ENCODE measurements around the gene EPS8L3. TPM values are rescaled to one million over a fixed set of nuclear protein-coding genes. Genes with fewer than 3 reads are reported as not detected.

The EPS8L3 gene
- total RNA-seq, 4 donors from 2014 or later: 0.19 TPM; not detected in 3

DNA sequence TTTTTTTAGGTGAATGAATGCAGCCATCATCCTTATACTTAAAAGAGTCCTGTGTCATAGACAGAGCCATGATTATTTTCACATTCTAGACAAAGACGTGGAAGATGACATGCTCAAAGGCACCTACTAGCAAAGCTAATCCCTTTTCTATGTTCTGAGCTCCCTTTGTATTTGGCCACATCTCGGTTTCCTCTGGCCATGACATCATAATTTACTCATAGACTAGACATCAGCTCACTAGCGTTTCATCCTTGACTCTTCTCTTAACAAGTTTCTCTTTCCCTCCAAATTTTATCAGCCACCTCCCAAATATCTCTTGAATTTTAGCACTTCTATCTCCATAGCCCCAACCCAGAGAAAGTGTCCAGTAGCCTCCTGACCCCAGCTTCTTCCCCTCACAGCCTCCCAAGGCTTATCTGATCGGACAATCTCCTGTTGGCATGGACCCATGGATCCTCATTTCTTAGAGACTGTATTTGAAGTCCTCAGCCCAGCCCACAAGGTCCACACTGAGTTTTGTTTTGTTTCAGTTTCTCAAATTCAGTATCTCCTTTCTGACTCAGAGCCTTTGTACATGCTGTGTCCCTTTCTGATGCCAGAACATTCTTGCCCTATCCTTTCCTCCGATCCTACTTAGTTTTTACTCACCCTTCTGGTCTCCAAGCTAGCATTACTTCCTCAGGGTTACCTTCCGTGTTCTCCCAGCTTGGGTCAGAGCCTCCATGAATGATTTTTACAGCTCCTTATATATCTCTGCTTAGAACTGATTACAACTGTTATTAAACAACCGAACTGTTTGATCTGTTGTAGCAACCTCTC lies 33.0 kb upstream of the EPS8L3 start:
- H3K4me1 ChIP-seq: peaks cover 23 to 53% (median 42%) of the 10 kb centered on the region in 3 donors
- DNase-seq: no peak
- no peaks in the 10 kb centered on the region for H3K36me3 ChIP-seq
- no peaks in the 10 kb centered on the region for H3K9me3 ChIP-seq
- intact Hi-C loops (cut with DNase I): no loop called here
- no peak for TF ChIP-seq POLR2A (IDR thresholded peaks at IDR 0.05)
- no peak overlapping the region for H3K4me3 ChIP-seq
- H3K27ac ChIP-seq: peak overlapping the region in 3 of 4 donors; percentile 8 to 61 (median 41)
- WGBS, 2 donors: 46 to 64% methylated on average over 7 of the region's 7 CpGs
- H3K27me3 ChIP-seq: no peaks in the 10 kb centered on the region

DNA sequence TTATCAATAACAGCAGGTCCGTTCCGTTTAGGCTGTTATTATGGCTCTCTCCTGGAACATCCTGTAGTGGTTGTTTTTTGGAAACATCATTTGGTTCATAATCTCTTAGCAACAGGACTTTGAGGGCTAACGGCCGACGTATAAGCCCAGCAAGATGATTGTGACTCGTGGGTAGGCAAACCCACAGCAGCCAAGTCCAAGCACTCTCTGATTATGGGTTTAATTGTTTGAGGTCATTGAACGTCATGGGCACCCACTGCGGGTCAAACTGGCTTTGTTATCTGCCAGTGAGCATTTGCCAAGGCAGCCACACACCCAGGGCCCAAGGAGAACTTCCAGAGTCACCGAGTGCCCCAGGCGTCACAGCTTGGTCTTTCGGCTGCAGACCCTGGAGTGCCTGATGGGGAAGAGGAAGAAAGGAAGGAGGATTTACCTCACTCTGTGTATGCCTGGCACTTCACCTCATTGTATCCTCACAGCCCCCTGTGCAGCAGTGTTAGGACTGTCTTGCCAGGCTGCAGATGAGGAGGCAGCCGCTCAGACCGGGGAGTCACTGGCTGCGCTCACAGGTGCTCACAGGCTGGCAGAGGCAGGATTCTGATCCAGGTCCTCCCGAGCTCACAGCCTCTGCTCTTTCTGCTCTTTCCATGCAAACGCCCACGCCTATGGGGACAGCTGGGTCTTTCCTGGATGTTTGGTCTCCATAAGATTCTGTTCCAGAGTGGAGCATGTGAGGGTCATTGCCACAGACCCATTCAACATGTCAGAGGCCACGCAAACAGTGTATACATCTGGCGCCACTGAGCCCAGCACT lies 30.8 kb upstream of the EPS8L3 start:
- intact Hi-C loops (cut with DNase I): no loop called here
- Histone ChIP-seq H3K9me3 (no peaks in the 10 kb centered on the region), H3K4me1 (peaks cover 24 to 74% (median 52%) of the 10 kb centered on the region in 3 donors), H3K36me3 (no peaks in the 10 kb centered on the region), H3K27me3 (no peaks in the 10 kb centered on the region), H3K27ac (peak overlapping the region in 2 of 4 donors; percentile 59 to 64), H3K4me3 (no peak overlapping the region)
- no peak for DNase-seq
- TF ChIP-seq POLR2A (IDR thresholded peaks at IDR 0.05): no peak
- TF ChIP-seq, protein P1, sequence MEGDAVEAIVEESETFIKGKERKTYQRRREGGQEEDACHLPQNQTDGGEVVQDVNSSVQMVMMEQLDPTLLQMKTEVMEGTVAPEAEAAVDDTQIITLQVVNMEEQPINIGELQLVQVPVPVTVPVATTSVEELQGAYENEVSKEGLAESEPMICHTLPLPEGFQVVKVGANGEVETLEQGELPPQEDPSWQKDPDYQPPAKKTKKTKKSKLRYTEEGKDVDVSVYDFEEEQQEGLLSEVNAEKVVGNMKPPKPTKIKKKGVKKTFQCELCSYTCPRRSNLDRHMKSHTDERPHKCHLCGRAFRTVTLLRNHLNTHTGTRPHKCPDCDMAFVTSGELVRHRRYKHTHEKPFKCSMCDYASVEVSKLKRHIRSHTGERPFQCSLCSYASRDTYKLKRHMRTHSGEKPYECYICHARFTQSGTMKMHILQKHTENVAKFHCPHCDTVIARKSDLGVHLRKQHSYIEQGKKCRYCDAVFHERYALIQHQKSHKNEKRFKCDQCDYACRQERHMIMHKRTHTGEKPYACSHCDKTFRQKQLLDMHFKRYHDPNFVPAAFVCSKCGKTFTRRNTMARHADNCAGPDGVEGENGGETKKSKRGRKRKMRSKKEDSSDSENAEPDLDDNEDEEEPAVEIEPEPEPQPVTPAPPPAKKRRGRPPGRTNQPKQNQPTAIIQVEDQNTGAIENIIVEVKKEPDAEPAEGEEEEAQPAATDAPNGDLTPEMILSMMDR (IDR thresholded peaks at IDR 0.05): no peak
- WGBS, 2 donors: 69 to 74% methylated on average over 19 of the region's 19 CpGs

DNA sequence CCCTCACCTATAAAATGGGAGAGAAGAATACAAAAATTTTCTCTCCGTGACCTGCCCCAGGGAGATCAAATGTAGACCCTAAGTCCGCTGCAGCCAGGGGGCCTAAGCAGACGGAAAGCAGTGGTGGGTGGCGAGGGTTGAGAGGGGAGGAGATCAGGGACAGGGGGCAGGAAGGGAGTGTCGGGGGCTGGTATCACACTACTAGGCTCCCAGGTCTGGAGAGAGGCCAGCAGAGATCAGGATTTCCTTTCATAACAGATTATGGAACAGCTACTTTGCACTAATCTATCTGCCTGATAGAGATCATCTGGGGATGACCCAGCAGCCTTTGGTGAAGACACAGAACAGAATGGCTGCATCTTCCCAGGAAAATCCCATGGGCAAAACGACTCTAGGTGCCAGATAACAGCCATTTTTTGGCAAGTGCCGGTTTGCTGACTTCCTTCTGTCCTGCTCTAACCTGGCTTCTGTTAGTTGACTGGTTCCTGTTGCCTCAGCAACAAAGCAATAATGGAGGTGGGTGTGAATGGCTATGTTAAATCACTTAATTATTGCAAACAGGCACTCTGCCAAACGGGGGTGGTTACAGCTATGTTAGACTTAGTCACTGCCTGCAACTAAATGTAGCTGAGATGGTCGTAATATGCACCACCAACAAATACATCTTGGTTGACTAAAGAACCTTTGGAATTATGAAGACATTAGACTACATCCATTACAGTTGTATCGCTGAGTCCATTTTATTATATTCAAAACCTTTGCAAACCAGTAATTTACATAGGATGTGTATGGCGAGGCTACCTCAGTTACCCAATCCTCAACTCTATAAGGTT lies 30.0 kb upstream of the EPS8L3 start:
- WGBS, 2 donors: 34 to 42% methylated on average over 10 to 11 of the region's 11 CpGs
- no peak overlapping the region for H3K4me3 ChIP-seq
- DNase-seq: no peak
- H3K27me3 ChIP-seq: no peaks in the 10 kb centered on the region
- no peaks in the 10 kb centered on the region for H3K36me3 ChIP-seq
- H3K4me1 ChIP-seq: peaks cover 24 to 78% (median 55%) of the 10 kb centered on the region in 3 donors
- peak overlapping the region; percentile 16 to 64 (median 56) for H3K27ac ChIP-seq
- TF ChIP-seq POLR2A (IDR thresholded peaks at IDR 0.05): no peak
- TF ChIP-seq, protein P1 (IDR thresholded peaks at IDR 0.05): no peak
- no peaks in the 10 kb centered on the region for H3K9me3 ChIP-seq
- intact Hi-C loops (cut with DNase I): no loop called here

DNA sequence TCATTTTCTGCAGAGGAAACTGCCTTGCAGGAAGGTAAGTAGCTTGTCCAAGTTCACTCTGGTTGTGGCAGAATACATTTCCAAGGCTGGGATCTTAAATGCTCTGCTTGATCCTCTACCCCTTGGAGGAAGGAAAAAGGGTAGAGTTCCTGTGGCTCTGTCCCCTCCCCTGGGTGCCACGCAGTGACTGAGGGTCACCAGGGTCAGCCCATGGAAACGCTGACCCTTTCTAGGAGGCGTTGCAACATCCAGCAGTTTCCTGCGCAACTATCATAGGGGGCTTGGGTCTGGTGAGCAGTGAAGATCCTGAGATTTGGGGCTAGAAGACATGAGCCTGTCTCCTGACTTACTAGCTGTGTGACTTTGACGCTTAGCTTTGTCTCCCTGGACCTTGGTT lies 29.4 kb upstream of the EPS8L3 start:
- H3K4me1 ChIP-seq: peaks cover 24 to 80% (median 55%) of the 10 kb centered on the region in 3 donors
- H3K4me3 ChIP-seq: no peak overlapping the region
- WGBS, 2 donors: 73 to 74% methylated on average over 2 to 5 of the region's 5 CpGs
- no peak for DNase-seq
- intact Hi-C loops (cut with DNase I): no loop called here
- H3K9me3 ChIP-seq: no peaks in the 10 kb centered on the region
- H3K27ac ChIP-seq: peak overlapping the region; percentile 16 to 64 (median 56)
- no peaks in the 10 kb centered on the region for H3K27me3 ChIP-seq
- no peaks in the 10 kb centered on the region for H3K36me3 ChIP-seq
- TF ChIP-seq POLR2A (IDR thresholded peaks at IDR 0.05): no peak
- TF ChIP-seq, protein P1 (IDR thresholded peaks at IDR 0.05): no peak

DNA sequence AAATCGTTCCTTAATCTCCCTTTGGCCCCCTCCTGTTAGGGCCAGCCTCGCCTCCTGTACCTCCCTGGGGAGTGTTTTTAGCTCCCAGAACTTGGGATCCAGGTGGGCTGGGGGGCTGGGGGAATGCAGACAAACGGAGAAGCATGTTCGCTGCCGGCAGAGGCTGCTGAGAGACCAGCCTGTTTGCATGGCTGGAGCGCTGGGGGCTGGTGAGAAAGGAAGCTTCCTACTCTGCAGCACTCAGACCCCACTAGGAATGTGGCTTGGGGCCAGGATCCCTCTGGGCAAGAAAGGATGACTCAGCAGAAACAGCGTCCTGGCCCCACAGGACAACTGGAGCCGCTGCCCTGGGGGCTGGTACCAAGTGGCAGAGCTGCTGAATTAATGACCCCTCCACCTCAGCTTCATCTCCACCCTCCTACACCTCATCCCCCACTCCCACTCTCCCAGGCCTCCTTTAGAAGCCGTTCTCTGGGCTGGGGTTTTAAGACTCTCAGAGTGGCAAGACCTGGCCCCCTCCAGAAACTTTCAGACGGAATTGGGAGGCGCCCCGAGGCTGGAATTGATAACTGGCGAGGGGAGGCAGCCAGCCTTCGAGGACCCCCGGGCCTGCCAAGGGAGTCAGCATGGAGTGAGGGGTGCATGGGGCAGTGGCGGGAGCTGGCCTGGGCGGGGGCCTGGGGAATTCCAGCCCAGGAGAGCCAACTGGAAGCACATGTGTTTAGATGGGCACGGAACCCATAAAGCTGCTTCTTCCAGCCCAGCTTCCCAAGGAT lies 28.5 kb upstream of the EPS8L3 start:
- TF ChIP-seq, protein P1 (IDR thresholded peaks at IDR 0.05): peak in 1 of 6 experiments; percentile 17
- TF ChIP-seq POLR2A (IDR thresholded peaks at IDR 0.05): no peak
- Histone ChIP-seq H3K4me1 (peaks cover 24 to 80% (median 55%) of the 10 kb centered on the region in 3 donors), H3K4me3 (no peak overlapping the region), H3K27ac (peak overlapping the region in 3 of 4 donors; percentile 54 to 64 (median 59)), H3K27me3 (no peaks in the 10 kb centered on the region), H3K9me3 (no peaks in the 10 kb centered on the region), H3K36me3 (no peaks in the 10 kb centered on the region)
- 0 to 33% methylated on average over 2 to 7 of the region's 18 CpGs for WGBS, 2 donors
- DNase-seq: no peak
- intact Hi-C loops (cut with DNase I): no loop called here

Data from esophagus squamous epithelium (tissue), 5 donors.